ENCODE measurements around the gene ZNF621. TPM values are rescaled to one million over a fixed set of nuclear protein-coding genes. Genes with fewer than 3 reads are reported as not detected.
"Not testable (repeated sequence)": the region's sequence is repeated elsewhere in the genome, so short reads cannot be mapped to it uniquely, and the experiment has no call there.

Gene ZNF621
- total RNA-seq, 1 experiment from 2014 or later: 3.5 TPM

- DNase-seq (ENCODE audit: low spot score): no peak
Measured at GRCh38 chr3:40534283-40534682, 9.5 kb downstream of the ZNF621 start.

- peak; percentile 30 for DNase-seq (ENCODE audit: low spot score)
Measured at GRCh38 chr3:40546816-40547215, 22.1 kb downstream of the ZNF621 start.

GRCh38 chr3:40550167-40550566 is 25.4 kb downstream of the ZNF621 start:
- no peak for DNase-seq (ENCODE audit: low spot score)

GRCh38 chr3:40557575-40558161 is 32.9 kb downstream of the ZNF621 start:
- DNase-seq (ENCODE audit: low spot score): no peak

- not testable (repeated sequence) for DNase-seq (ENCODE audit: low spot score)
Measured at GRCh38 chr3:40562482-40562881, 37.7 kb downstream of the ZNF621 start.

GRCh38 chr3:40565629-40566028 is 40.9 kb downstream of the ZNF621 start:
- not testable (repeated sequence) for DNase-seq (ENCODE audit: low spot score)

GRCh38 chr3:40566694-40567093 is 41.9 kb downstream of the ZNF621 start:
- no peak for DNase-seq (ENCODE audit: low spot score)

GRCh38 chr3:40572588-40572987 is 47.8 kb downstream of the ZNF621 start:
- DNase-seq (ENCODE audit: low spot score): no peak

- no peak for DNase-seq (ENCODE audit: low spot score)
Measured at GRCh38 chr3:40574050-40574449, 49.3 kb downstream of the ZNF621 start.

GRCh38 chr3:40574661-40575060 is 49.9 kb downstream of the ZNF621 start:
- peak; percentile 11 for DNase-seq (ENCODE audit: low spot score)

GRCh38 chr3:40576396-40576795 is 51.6 kb downstream of the ZNF621 start:
- DNase-seq (ENCODE audit: low spot score): no peak

- peak; percentile 49 for DNase-seq (ENCODE audit: low spot score)
Measured at GRCh38 chr3:40580494-40581091, 55.8 kb downstream of the ZNF621 start.

GRCh38 chr3:40581166-40581565 is 56.4 kb downstream of the ZNF621 start:
- DNase-seq (ENCODE audit: low spot score): no peak

- no peak for DNase-seq (ENCODE audit: low spot score)
Measured at GRCh38 chr3:40582401-40583027, 57.8 kb downstream of the ZNF621 start.

GRCh38 chr3:40583691-40584090 is 58.9 kb downstream of the ZNF621 start:
- no peak for DNase-seq (ENCODE audit: low spot score)

- DNase-seq (ENCODE audit: low spot score): peak; percentile 27
Measured at GRCh38 chr3:40584625-40585189, 59.9 kb downstream of the ZNF621 start.

- DNase-seq (ENCODE audit: low spot score): no peak
Measured at GRCh38 chr3:40585381-40586016, 60.7 kb downstream of the ZNF621 start.

GRCh38 chr3:40586901-40587300 is 62.1 kb downstream of the ZNF621 start:
- DNase-seq (ENCODE audit: low spot score): no peak

GRCh38 chr3:40588406-40588805 is 63.6 kb downstream of the ZNF621 start:
- no peak for DNase-seq (ENCODE audit: low spot score)

All from H4 (cell line).